H9 (cell line): ENCODE data around the gene DYRK1A. TPM values are rescaled to one million over a fixed set of nuclear protein-coding genes. Genes with fewer than 3 reads are reported as not detected.

Source experiments
- DNase-seq: peaks from one replicate; pipeline ENCODE4 v3.0.0-alpha.2; 2017
- H2AFZ ChIP-seq: one replicate; pipeline ENCODE4 v1.6.1; 2013; ENCODE audit warnings: mild to moderate bottlenecking, low read length, control low read depth, moderate library complexity
- H2AK5ac ChIP-seq: 2 replicates; pipeline ENCODE4 v1.6.1; 2013; ENCODE audit warnings: low read length, control low read depth, mixed read lengths; ENCODE audit not compliant: insufficient read length
- H2BK120ac ChIP-seq: one replicate; pipeline ENCODE4 v1.6.1; 2013; ENCODE audit warnings: low read depth, mild to moderate bottlenecking, low read length, control low read depth, inconsistent platforms; ENCODE audit not compliant: poor library complexity, severe bottlenecking
- H2BK12ac ChIP-seq: 2 replicates; pipeline ENCODE4 v1.6.1; 2013; ENCODE audit warnings: low read length, control low read depth, mixed read lengths, low read depth; ENCODE audit not compliant: insufficient read length
- H2BK15ac ChIP-seq: 2 replicates; pipeline ENCODE4 v1.6.1; 2013; ENCODE audit warnings: low read depth, low read length, control low read depth
- H2BK20ac ChIP-seq: one replicate; pipeline ENCODE4 v1.6.1; 2013; ENCODE audit warnings: low read depth, mild to moderate bottlenecking, low read length, control low read depth, inconsistent platforms; ENCODE audit not compliant: poor library complexity, severe bottlenecking
- H2BK5ac ChIP-seq: 2 replicates; pipeline ENCODE4 v1.6.1; 2013; ENCODE audit warnings: low read length, control low read depth, mixed read lengths; ENCODE audit not compliant: insufficient read length
- H3K14ac ChIP-seq: 2 replicates; pipeline ENCODE4 v1.6.1; 2013; ENCODE audit warnings: low read length, control low read depth; ENCODE audit not compliant: insufficient read depth
- H3K18ac ChIP-seq: 2 replicates; pipeline ENCODE4 v1.6.1; 2013; ENCODE audit warnings: low read depth, mild to moderate bottlenecking, mixed read lengths, low read length, control low read depth; ENCODE audit not compliant: insufficient read length
- H3K23ac ChIP-seq: 2 replicates; pipeline ENCODE4 v1.6.1; 2013; ENCODE audit warnings: low read length, control low read depth, mixed read lengths, low read depth; ENCODE audit not compliant: insufficient read length
- H3K23me2 ChIP-seq: 2 replicates; pipeline ENCODE4 v1.6.1; 2013; ENCODE audit warnings: low read depth, mild to moderate bottlenecking, mixed read lengths, low read length, control low read depth; ENCODE audit not compliant: insufficient read length, poor library complexity, severe bottlenecking
- H3K27ac ChIP-seq: 2 replicates; pipeline ENCODE4 v1.5.1; 2013; ENCODE audit warnings: low read length, control low read depth, mixed read lengths, low read depth; ENCODE audit not compliant: insufficient read length
- H3K27me3 ChIP-seq: 2 replicates; pipeline ENCODE4 v1.6.1; 2013; ENCODE audit warnings: low read length, control low read depth, inconsistent platforms; ENCODE audit not compliant: insufficient read depth
- H3K4ac ChIP-seq: 2 replicates; pipeline ENCODE4 v1.6.1; 2013; ENCODE audit warnings: low read depth, mild to moderate bottlenecking, control low read depth, inconsistent platforms, low read length, moderate library complexity
- H3K4me1 ChIP-seq: 2 replicates; pipeline ENCODE4 v1.6.1; 2013; ENCODE audit warnings: low read length, control low read depth, inconsistent platforms; ENCODE audit not compliant: insufficient read depth
- H3K4me2 ChIP-seq: 2 replicates; pipeline ENCODE4 v1.6.1; 2013; ENCODE audit warnings: low read length, control low read depth, mixed read lengths; ENCODE audit not compliant: insufficient read length, insufficient read depth
- H3K56ac ChIP-seq: 2 replicates; pipeline ENCODE4 v1.6.1; 2013; ENCODE audit warnings: low read depth, mild to moderate bottlenecking, mixed read lengths, low read length, control low read depth; ENCODE audit not compliant: insufficient read length
- H3K79me1 ChIP-seq: 2 replicates; pipeline ENCODE4 v1.6.1; 2013; ENCODE audit warnings: low read depth, mild to moderate bottlenecking, moderate library complexity, low read length, control low read depth, inconsistent platforms; ENCODE audit not compliant: insufficient read depth, poor library complexity, severe bottlenecking
- H3K79me2 ChIP-seq: 2 replicates; pipeline ENCODE4 v1.6.1; 2013; ENCODE audit warnings: low read length, control low read depth, inconsistent platforms; ENCODE audit not compliant: insufficient read depth
- H3K9ac ChIP-seq: 2 replicates; pipeline ENCODE4 v1.6.1; 2013; ENCODE audit warnings: low read length, control low read depth, mixed read lengths; ENCODE audit not compliant: insufficient read length; ENCODE audit errors: extremely low read depth
- H3K9me3 ChIP-seq: one replicate; pipeline ENCODE4 v1.6.1; 2013; ENCODE audit warnings: low read depth, low read length, inconsistent platforms; ENCODE audit not compliant: control insufficient read depth
- H3T11ph ChIP-seq: one replicate; pipeline ENCODE4 v1.6.1; 2013; ENCODE audit warnings: mild to moderate bottlenecking, low read length, control low read depth, inconsistent platforms
- H4K20me1 ChIP-seq: one replicate; pipeline ENCODE4 v1.6.1; 2013; ENCODE audit not compliant: control insufficient read depth, insufficient read length, insufficient read depth
- H4K5ac ChIP-seq: 2 replicates; pipeline ENCODE4 v1.6.1; 2013; ENCODE audit warnings: low read depth, mild to moderate bottlenecking, mixed read lengths, low read length, control low read depth; ENCODE audit not compliant: insufficient read length
- H4K8ac ChIP-seq: replicated peaks from 2 replicates; pipeline ENCODE4 v1.6.1; 2013; ENCODE audit warnings: low read length, control low read depth, mixed read lengths, low read depth; ENCODE audit not compliant: insufficient read length
- H4K91ac ChIP-seq: 2 replicates; pipeline ENCODE4 v1.6.1; 2013; ENCODE audit warnings: low read depth, mild to moderate bottlenecking, moderate library complexity, mixed read lengths, low read length, control low read depth; ENCODE audit not compliant: insufficient read length
- H3K27ac Mint-ChIP-seq, 3 experiments: 2 replicates in 2 of 3; 3 replicates in 1 of 3; pipeline ENCODE4 v1.8.0; 2020 to 2021; ENCODE audit warnings: mixed read lengths in 3 of 3, mild to moderate bottlenecking in 1 of 3, moderate library complexity in 1 of 3
- H3K27me3 Mint-ChIP-seq: 2 replicates; pipeline ENCODE4 v1.8.0; 2021; ENCODE audit warnings: low read depth, mild to moderate bottlenecking, moderate library complexity, mixed read lengths
- H3K36me3 Mint-ChIP-seq, 3 experiments: 2 replicates in 2 of 3; 3 replicates in 1 of 3; pipeline ENCODE4 v1.8.0; 2020 to 2021; ENCODE audit warnings: low read depth in 3 of 3, mixed read lengths in 3 of 3; ENCODE audit not compliant: insufficient read depth in 1 of 3
- H3K4me1 Mint-ChIP-seq, 2 experiments: 2 replicates each; pipeline ENCODE4 v1.8.0; 2020; ENCODE audit warnings: mixed read lengths in 2 of 2
- H3K4me3 Mint-ChIP-seq, 2 experiments: 2 replicates in 1 of 2; 3 replicates in 1 of 2; pipeline ENCODE4 v1.8.0; 2020 to 2021; ENCODE audit warnings: mild to moderate bottlenecking in 2 of 2, mixed read lengths in 2 of 2, moderate library complexity in 1 of 2
- H3K9me3 Mint-ChIP-seq, 2 experiments: 2 replicates in 1 of 2; 3 replicates in 1 of 2; pipeline ENCODE4 v1.8.0; 2020; ENCODE audit warnings: mild to moderate bottlenecking in 2 of 2, mixed read lengths in 2 of 2, moderate library complexity in 1 of 2
- WGBS: extraction: QIAGEN DNeasy Blood & Tissue Kit; methylation state at CpG from one replicate; pipeline ENCODE4 v1.1.7; 2013; ENCODE audit warnings: missing lambda C conversion rate, low lambda C conversion rate, mixed read lengths; ENCODE audit not compliant: insufficient read length; ENCODE audit errors: extremely low coverage; 5-methylcytosine and 5-hydroxymethylcytosine counted together
- total RNA-seq: library from RNA; stranded (reverse); gene quantifications from 2 replicates; pipeline ENCODE4 v1.2.1, GENCODE V29; 2021
- TF ChIP-seq, protein P1 (sequence below): fragments of 200-600 bp; sonication (generic); conservative IDR thresholded peaks from 3 replicates; pipeline ENCODE4 v1.8.0; 2021; ENCODE audit warnings: antibody characterized with exemption, mild to moderate bottlenecking

Gene DYRK1A
- total RNA-seq, 1 experiment from 2014 or later = 73.6 TPM

DNA sequence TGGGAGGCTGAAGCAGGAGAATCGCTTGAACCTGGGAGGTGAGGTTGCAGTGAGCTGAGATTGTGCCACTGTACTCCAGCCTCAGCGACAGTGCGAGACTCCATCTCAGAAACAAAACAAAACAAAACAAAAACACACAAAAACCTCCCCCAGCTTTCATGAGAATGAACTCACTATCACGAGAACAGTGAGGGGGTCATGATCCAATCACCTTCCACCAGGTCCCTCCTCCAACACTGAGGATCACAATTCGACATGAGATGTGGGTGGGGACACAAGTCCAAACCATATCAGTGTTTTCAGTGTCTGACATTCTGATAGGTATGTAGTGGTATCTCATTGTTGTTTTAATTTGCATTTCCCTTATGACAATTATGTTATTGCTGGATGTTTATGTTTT lies 31.5 kb upstream of the DYRK1A start:
- Histone ChIP-seq H3K23me2 (no peaks in the 10 kb centered on the region), H3K9ac (no peak overlapping the region), H2BK12ac (no peak overlapping the region), H3K27ac (no peak overlapping the region), H2BK20ac (no peak overlapping the region), H3K9me3 (no peaks in the 10 kb centered on the region), H3K4me1 (no peaks in the 10 kb centered on the region), H2BK120ac (no peak overlapping the region), H3K14ac (no peak overlapping the region), H2BK5ac (no peak overlapping the region), H4K8ac (no peak overlapping the region), H3K4ac (no peak overlapping the region), H3K23ac (no peak overlapping the region), H4K5ac (no peak overlapping the region), H2AFZ (no peak overlapping the region), H4K91ac (no peak overlapping the region), H3K18ac (no peak overlapping the region), H2AK5ac (no peak overlapping the region), H3K4me2 (no peak overlapping the region), H3T11ph (no peak overlapping the region), H3K79me1 (no peaks in the 10 kb centered on the region), H3K27me3 (no peaks in the 10 kb centered on the region), H2BK15ac (no peak overlapping the region), H3K79me2 (no peaks in the 10 kb centered on the region), H4K20me1 (no peaks in the 10 kb centered on the region), H3K56ac (no peak overlapping the region)
- Mint-ChIP-seq H3K9me3 (no peaks in the 10 kb centered on the region), H3K4me1 (peaks cover 0 to 2% of the 10 kb centered on the region in 2 experiments; a peak in 2 of 4 replicates), H3K27ac (no peak overlapping the region), H3K4me3 (no peak overlapping the region), H3K36me3 (no peaks in the 10 kb centered on the region), H3K27me3 (peaks cover 1% of the 10 kb centered on the region; the same call in 1 of the 2 replicates)
- DNase-seq = no peak
- WGBS = no CpG with 5 or more reads among the region's 5 CpGs
- TF ChIP-seq, protein P1, sequence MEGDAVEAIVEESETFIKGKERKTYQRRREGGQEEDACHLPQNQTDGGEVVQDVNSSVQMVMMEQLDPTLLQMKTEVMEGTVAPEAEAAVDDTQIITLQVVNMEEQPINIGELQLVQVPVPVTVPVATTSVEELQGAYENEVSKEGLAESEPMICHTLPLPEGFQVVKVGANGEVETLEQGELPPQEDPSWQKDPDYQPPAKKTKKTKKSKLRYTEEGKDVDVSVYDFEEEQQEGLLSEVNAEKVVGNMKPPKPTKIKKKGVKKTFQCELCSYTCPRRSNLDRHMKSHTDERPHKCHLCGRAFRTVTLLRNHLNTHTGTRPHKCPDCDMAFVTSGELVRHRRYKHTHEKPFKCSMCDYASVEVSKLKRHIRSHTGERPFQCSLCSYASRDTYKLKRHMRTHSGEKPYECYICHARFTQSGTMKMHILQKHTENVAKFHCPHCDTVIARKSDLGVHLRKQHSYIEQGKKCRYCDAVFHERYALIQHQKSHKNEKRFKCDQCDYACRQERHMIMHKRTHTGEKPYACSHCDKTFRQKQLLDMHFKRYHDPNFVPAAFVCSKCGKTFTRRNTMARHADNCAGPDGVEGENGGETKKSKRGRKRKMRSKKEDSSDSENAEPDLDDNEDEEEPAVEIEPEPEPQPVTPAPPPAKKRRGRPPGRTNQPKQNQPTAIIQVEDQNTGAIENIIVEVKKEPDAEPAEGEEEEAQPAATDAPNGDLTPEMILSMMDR = no peak
